Putamen (tissue), 1 donor: ENCODE measurements around the gene PWWP2B.

Source experiments
- DNase-seq: peaks from one replicate; pipeline ENCODE4 v3.0.0-alpha.2; 2016; ENCODE audit warnings: low spot score

The PWWP2B gene

GRCh38 chr10:132419538-132420468, 22.8 kb downstream of the PWWP2B start:
- DNase-seq = no peak

- no peak for DNase-seq
Measured at GRCh38 chr10:132420469-132420980, 23.5 kb downstream of the PWWP2B start.

GRCh38 chr10:132420981-132421846, 24.2 kb downstream of the PWWP2B start:
- DNase-seq = no peak

- no peak for DNase-seq
Measured at GRCh38 chr10:132421847-132422751, 25.1 kb downstream of the PWWP2B start.

- no peak for DNase-seq
Measured at GRCh38 chr10:132422903-132423825, 26.2 kb downstream of the PWWP2B start.

GRCh38 chr10:132423966-132424861, 27.2 kb downstream of the PWWP2B start:
- peak; percentile 54 for DNase-seq

- DNase-seq = no peak
Measured at GRCh38 chr10:132425029-132425756, 28.2 kb downstream of the PWWP2B start.

GRCh38 chr10:132425757-132426155, 28.8 kb downstream of the PWWP2B start:
- no peak for DNase-seq

GRCh38 chr10:132427006-132427771, 30.2 kb downstream of the PWWP2B start:
- no peak for DNase-seq

GRCh38 chr10:132427939-132428367, 31.0 kb downstream of the PWWP2B start:
- no peak for DNase-seq

GRCh38 chr10:132428486-132428995, 31.5 kb downstream of the PWWP2B start:
- no peak for DNase-seq

GRCh38 chr10:132429281-132430230, 32.6 kb downstream of the PWWP2B start:
- DNase-seq = peak; percentile 71

- no peak for DNase-seq
Measured at GRCh38 chr10:132430231-132430743, 33.3 kb downstream of the PWWP2B start.

GRCh38 chr10:132430861-132431271, 33.9 kb downstream of the PWWP2B start:
- no peak for DNase-seq

- DNase-seq = no peak
Measured at GRCh38 chr10:132431537-132432175, 34.7 kb downstream of the PWWP2B start.

GRCh38 chr10:132432176-132432540, 35.2 kb downstream of the PWWP2B start:
- DNase-seq = no peak
